Measurements from ENCODE around the gene TLCD3A.
A peak's percentile ranks its signal among the peaks of the same experiment; 100 is the strongest.
"Not testable (repeated sequence)": the region's sequence is repeated elsewhere in the genome, so short reads cannot be mapped to it uniquely, and the experiment has no call there.

TLCD3A gene

GRCh38 chr17:746783-747629 is 14.6 kb downstream of the TLCD3A start:
- DNase-seq: no peak

- not testable (repeated sequence) for DNase-seq
These were observed 16.2 kb downstream of the TLCD3A start for GRCh38 chr17:748604-749003.

DNA sequence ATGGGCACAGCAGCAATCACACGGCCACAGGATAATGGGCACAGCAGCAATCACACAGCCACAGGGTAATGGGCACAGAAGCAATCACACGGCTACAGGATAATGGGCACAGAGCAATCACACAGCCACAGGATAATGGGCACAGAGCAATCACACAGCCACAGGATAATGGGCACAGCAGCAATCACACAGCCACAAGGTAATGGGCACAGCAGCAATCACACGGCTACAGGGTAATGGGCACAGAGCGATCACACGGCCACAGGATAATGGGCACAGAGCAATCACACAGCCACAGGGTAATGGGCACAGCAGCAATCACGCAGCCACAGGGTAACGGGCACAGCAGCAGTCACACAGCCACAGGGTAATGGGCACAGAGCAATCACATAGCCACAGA is 17.0 kb downstream of the TLCD3A start:
- DNase-seq: not testable (repeated sequence)

DNA sequence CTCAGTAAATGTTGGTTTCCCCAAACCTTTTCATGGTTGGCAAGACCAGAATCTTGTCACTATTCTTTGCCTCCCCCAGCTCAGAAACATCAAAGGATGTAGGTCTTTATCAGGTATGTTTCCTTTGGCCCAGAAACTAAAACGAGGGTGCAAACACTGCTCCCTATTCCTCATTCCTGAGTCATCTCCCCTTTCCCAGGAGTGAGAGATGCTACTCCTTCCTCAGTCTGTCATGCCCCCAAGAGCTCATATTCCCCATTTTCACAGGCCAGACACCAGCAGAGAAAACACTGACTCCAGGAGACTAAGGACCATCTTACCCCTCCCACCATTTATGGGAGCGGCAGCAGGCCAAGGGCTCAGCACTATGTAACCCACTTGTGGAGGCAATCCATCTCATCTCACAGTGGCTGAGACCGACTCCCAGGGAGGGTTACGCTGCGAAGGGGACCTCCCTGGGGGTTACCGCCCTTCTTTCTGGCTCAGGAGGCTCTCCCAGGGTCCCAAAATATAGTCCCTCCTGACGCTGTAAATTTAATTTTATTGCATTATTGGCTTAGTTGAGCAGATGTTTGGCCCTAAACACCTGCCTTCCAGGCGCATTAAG is 18.1 kb downstream of the TLCD3A start:
- no peak for DNase-seq

DNA sequence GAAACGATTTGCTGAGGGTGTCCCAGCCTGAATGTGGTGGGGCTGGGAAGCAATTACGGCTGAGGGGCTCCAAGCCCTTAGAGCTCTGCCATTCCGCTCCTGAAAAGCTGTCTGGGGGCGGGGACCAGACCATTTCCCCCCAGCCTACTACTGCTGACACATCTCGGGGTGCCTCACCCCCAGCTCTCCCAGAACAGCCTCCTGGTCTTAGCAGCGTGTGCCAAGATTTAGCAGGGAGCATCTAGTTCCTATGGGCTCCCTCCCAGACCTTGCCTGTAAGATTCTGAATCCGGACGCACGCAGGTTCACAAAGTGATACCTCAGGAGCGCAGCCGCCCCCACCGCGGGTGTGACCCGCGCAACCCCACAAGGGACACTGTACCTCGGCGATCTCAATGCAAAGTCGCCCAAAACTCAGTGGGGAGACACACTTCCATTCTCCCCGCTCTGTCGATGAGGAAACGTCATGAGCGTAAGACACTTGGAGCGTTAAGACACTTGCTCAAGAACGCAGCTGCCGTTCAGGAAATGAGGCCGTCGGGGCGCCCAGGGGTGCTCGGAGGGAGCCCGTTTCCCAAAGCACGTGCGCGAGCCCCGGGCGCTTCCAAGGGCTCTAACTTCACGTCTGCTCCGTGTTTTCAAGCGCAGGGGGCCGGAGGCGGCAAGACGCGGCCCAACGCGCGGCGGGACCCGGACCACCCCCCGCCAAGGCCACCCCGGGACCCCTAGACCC is 19.0 kb downstream of the TLCD3A start:
- DNase-seq: peak in 7 of 56 donors; percentile 8 to 53 (median 39)

GRCh38 chr17:752002-752619 is 19.7 kb downstream of the TLCD3A start, which contains the start of gene GEMIN4:
Gene GEMIN4, minus strand, starts transcription at chr17:752264. Its CDS starts 122 bp downstream, at chr17:752142.
- DNase-seq: peak in 54 of 56 donors; percentile 57 to 94 (median 83)

DNA sequence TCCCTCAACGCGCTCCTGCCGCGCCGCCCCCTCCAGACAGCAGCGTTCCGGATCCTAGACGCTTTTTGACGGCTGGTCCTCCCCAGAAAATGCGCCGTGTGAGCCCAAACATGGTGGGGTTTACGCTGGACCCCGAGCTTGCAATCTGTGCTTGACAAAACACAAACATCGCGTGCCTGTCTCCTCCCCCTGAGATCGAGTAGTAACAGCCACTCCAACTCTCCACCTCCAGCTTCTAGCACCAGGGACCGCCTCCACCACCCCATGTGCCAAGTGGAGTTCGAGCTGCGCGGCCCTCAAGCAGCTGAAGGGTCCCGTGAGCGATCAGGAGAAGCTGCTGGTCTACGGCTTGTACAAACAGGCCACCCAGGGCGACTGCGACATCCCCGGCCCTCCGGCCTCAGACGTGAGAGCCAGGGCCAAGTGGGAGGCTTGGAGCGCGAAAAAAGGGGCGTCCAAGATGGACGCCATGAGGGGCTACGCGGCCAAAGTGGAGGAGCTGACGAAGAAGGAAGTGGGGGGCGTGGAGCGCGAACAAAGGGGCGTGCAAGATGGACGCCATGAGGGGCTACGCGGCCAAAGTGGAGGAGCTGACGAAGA is 20.3 kb downstream of the TLCD3A start:
- DNase-seq: peak in 22 of 56 donors; percentile 8 to 57 (median 32)

- DNase-seq: no peak
These were observed 21.0 kb downstream of the TLCD3A start for GRCh38 chr17:753418-753817.

- not testable (repeated sequence) for DNase-seq
These were observed 23.0 kb downstream of the TLCD3A start for GRCh38 chr17:755319-755961.

- DNase-seq: not testable (repeated sequence)
These were observed 23.7 kb downstream of the TLCD3A start for GRCh38 chr17:756010-756567.

- no peak for DNase-seq
These were observed 27.6 kb downstream of the TLCD3A start for GRCh38 chr17:759964-760363.

- DNase-seq: no peak
These were observed 28.0 kb downstream of the TLCD3A start for GRCh38 chr17:760371-760770.

DNA sequence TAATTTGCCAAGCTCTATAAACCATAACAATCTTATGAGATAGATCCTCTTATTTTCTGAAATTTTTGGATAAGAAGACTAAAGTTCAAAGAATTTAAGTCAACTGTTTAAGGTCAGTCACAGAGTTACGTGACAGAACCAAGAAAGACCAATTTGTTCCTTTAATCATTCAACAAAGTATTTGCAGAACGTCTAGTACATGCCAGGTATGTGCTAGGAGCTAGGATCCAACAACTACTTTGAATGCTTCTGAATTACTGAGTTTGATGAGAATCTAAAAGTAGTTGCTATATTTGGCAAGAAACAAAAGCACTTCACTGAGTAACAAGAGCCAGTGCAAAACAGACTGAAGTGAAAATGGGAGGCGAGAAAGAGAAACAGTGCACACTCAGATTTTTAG is 34.7 kb downstream of the TLCD3A start:
- DNase-seq: no peak

GRCh38 chr17:773016-773415 is 40.6 kb downstream of the TLCD3A start:
- no peak for DNase-seq

DNA sequence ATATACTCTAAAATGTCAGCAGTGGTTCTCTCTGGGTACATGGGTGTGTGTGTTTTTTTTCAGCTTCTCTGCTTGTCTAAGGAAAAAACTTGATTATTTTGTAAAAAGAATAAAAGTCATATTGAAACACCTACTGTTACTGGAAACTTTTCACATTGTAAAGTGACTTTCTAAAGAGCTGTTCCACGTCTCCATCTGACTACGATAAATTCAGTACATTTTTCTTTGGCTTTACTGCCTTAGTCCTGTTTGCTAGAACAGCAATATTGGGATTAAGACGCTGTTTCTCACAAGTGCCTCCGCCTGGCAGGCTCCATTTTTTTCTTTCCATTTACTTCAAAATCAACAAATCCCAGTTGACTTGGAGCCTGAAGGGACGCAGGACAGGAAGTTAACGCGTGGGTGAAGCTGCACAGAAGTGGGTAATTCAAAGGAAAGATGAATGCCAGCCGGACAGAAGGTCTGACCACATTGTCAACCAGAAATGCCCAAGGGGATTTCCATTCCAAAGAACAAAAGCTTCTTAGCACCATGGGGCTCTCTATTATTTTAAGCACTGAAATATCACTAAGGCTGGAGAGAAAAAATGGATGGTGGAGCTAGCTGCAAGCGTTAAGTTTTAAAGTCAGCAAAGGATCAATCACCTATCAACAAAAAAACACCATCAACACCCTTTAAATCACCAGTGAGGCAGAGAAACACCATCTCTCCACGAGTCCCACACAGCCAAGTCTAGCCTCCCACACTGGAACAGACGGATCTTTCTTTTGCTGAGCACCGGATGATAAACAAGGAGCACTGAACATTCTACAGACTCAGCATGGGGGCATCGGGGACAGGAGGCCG is 41.3 kb downstream of the TLCD3A start:
- DNase-seq: no peak

DNA sequence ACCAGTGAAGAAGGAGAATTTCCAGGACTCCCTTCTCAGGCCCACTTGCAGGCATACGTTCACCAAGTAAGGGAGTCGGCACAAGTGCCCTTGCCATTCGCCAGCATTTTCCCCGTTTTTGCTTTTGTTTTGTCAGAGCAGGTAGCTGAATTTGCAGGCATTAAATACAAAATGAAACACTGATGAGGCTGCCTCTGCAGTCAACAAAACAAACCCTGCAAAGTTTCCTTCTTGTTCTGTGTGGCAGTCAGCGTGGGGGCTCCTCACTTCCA is 41.9 kb downstream of the TLCD3A start:
- no peak for DNase-seq

- DNase-seq: no peak
These were observed 45.7 kb downstream of the TLCD3A start for GRCh38 chr17:778096-778495.

GRCh38 chr17:781805-782731 is 49.7 kb downstream of the TLCD3A start, which contains the start of the genes GLOD4 and MRM3:
Gene GLOD4, minus strand, starts transcription at chr17:782280. Its CDS starts 25 bp downstream, at chr17:782255.
Gene MRM3, plus strand, starts transcription at chr17:782353. Its CDS starts 26 bp downstream, at chr17:782379.
- peak in 55 of 56 donors; percentile 55 to 96 (median 85) for DNase-seq
